HepG2 (cell line): ENCODE data around the gene PCP4. TPM values are rescaled to one million over a fixed set of nuclear protein-coding genes. Genes with fewer than 3 reads are reported as not detected.

ENCODE experiments used
- ATAC-seq: fragments of 200-7000 bp; cut with Tn5 transposase; 3 replicates; pipeline ENCODE4 v1.9.1; 2020; ENCODE audit warnings: mild to moderate bottlenecking, moderate library complexity
- BruUV-seq: library from RNA; stranded (reverse); fragments of 400-500 nt; replicated peaks from 2 replicates; lab custom pipeline; 2021; lab: Mats Ljungman, UMichigan
- CTCF ChIA-PET: fragments of 300-600 bp; formaldehyde crosslinking; extraction: SDS; loops from one replicate; lab custom pipeline; 2021; ENCODE audit warnings: low total read pairs, inconsistent platforms, low intra/inter-chr PET ratio; lab: Yijun Ruan, JAX
- POLR2A ChIA-PET: fragments of 350-600 bp; sonication (Branson Sonifier 250); formaldehyde crosslinking; loops from one replicate; lab custom pipeline; 2020; ENCODE audit warnings: antibody characterized with exemption, inconsistent platforms; lab: Yijun Ruan, JAX
- DNase-seq: peaks from one replicate; pipeline ENCODE4 v3.0.0-alpha.2; 2015; ENCODE audit warnings: low spot score
- FAIRE-seq: peaks from 3 replicates; lab custom pipeline; 2011; peaks lifted over from hg19 to GRCh38; lab: Jason Lieb, UNC
- H2AFZ ChIP-seq: one replicate; pipeline ENCODE4 v1.6.1; 2011; ENCODE audit warnings: low read length, inconsistent platforms
- H3K27ac ChIP-seq: fragments of 300-600 bp; 3 replicates; pipeline ENCODE4 v1.8.0; 2011; ENCODE audit warnings: mixed run types, mild to moderate bottlenecking, mixed read lengths, low read length, inconsistent platforms; ENCODE audit not compliant: insufficient read depth; ENCODE audit errors: extremely low read length
- H3K27me3 ChIP-seq, 2 experiments: fragments of 200-600 bp in 1 of 2; 2 replicates in 1 of 2; 3 replicates in 1 of 2; pipeline versions ENCODE4 v1.6.0 to v1.8.0; 2011; ENCODE audit warnings: low read length in 2 of 2, mild to moderate bottlenecking in 2 of 2, moderate library complexity in 2 of 2, inconsistent platforms in 1 of 2; ENCODE audit not compliant: insufficient read depth in 2 of 2, control insufficient read depth in 1 of 2
- H3K36me3 ChIP-seq, 2 experiments: fragments of 200-600 bp in 1 of 2; replicated peaks in 1 of 2; 2 replicates in 1 of 2; 3 replicates in 1 of 2; pipeline versions ENCODE4 v1.5.1 to v1.8.0; 2011; ENCODE audit warnings: low read length in 2 of 2, inconsistent platforms in 1 of 2; ENCODE audit not compliant: insufficient read depth in 2 of 2, control insufficient read depth in 1 of 2
- H3K4me1 ChIP-seq: 2 replicates; pipeline ENCODE4 v1.5.1; 2012; ENCODE audit warnings: low read length, inconsistent platforms; ENCODE audit not compliant: insufficient read depth
- H3K4me2 ChIP-seq: 2 replicates; pipeline ENCODE4 v1.6.0; 2011; ENCODE audit warnings: low read depth, low read length, inconsistent platforms
- H3K4me3 ChIP-seq, 3 experiments: fragments of 200-600 bp in 1 of 3; sonication (generic), shearing (Covaris generic) in 1 of 3; replicated peaks in 1 of 3; 2 replicates each; pipeline ENCODE4 v1.5.1; 2011 to 2016; ENCODE audit warnings: low read length in 3 of 3, inconsistent platforms in 2 of 3, low read depth in 2 of 3, mild to moderate bottlenecking in 2 of 3, control low read depth in 1 of 3, mixed read lengths in 1 of 3; ENCODE audit not compliant: insufficient read depth in 1 of 3
- H3K79me2 ChIP-seq: one replicate; pipeline ENCODE4 v1.6.1; 2011; ENCODE audit warnings: low read length, inconsistent platforms; ENCODE audit not compliant: insufficient read depth
- H3K9ac ChIP-seq: 2 replicates; pipeline ENCODE4 v1.6.0; 2011; ENCODE audit warnings: mild to moderate bottlenecking, low read depth, low read length, inconsistent platforms; ENCODE audit not compliant: insufficient read depth
- H3K9me3 ChIP-seq: 2 replicates; pipeline ENCODE4 v1.5.1; 2012; ENCODE audit warnings: mild to moderate bottlenecking, low read length
- H4K20me1 ChIP-seq: 2 replicates; pipeline ENCODE4 v1.6.0; 2011; ENCODE audit warnings: inconsistent platforms, mild to moderate bottlenecking, low read length, moderate library complexity; ENCODE audit not compliant: insufficient read depth
- CREM ChIP-seq, 2 experiments: sonication (generic) in 1 of 2; formaldehyde crosslinking in 1 of 2; IDR thresholded peaks; 2 replicates each; pipeline versions ENCODE4 v1.4.0 to v1.6.1; 2016 to 2020; ENCODE audit warnings: antibody characterized with exemption in 1 of 2, mild to moderate bottlenecking in 1 of 2, missing genetic modification reagents in 1 of 2
- FOXO4 ChIP-seq: sonication (generic); formaldehyde crosslinking; conservative IDR thresholded peaks from 2 replicates; pipeline ENCODE4 v1.8.1; 2023; ENCODE audit warnings: missing genetic modification reagents
- GTF2F1 ChIP-seq: fragments of 150-350 bp; IDR thresholded peaks from 2 replicates; pipeline ENCODE4 v1.6.1; 2014; ENCODE audit warnings: low read length
- HMG20A ChIP-seq: IDR thresholded peaks from 2 replicates; pipeline ENCODE4 v1.6.1; 2016; ENCODE audit warnings: borderline replicate concordance
- KDM3A ChIP-seq: IDR thresholded peaks from 2 replicates; pipeline ENCODE4 v1.6.1; 2018; ENCODE audit warnings: low read depth, missing compliant biosample characterization
- MLX ChIP-seq: IDR thresholded peaks from 2 replicates; pipeline ENCODE4 v1.6.1; 2016
- RBAK ChIP-seq: sonication (generic); formaldehyde crosslinking; IDR thresholded peaks from 2 replicates; pipeline ENCODE4 v1.5.1; 2020; ENCODE audit warnings: mild to moderate bottlenecking, missing genetic modification reagents
- REL ChIP-seq: sonication (generic); formaldehyde crosslinking; conservative IDR thresholded peaks from 2 replicates; pipeline ENCODE4 v1.8.0; 2022; ENCODE audit warnings: mild to moderate bottlenecking, missing genetic modification reagents, moderate library complexity
- SP2 ChIP-seq: sonication (generic); formaldehyde crosslinking; IDR thresholded peaks from 2 replicates; pipeline ENCODE4 v1.5.1; 2020; ENCODE audit warnings: mild to moderate bottlenecking, missing genetic modification reagents
- SRY ChIP-seq: sonication (generic); formaldehyde crosslinking; IDR thresholded peaks from 2 replicates; pipeline ENCODE4 v1.8.0; 2022; ENCODE audit warnings: mild to moderate bottlenecking, missing genetic modification reagents
- TARDBP ChIP-seq: sonication (generic); formaldehyde crosslinking; IDR thresholded peaks from 2 replicates; pipeline ENCODE4 v1.8.0; 2022; ENCODE audit warnings: mild to moderate bottlenecking, missing genetic modification reagents
- THAP11 ChIP-seq: IDR thresholded peaks from 2 replicates; pipeline ENCODE4 v1.6.1; 2016; ENCODE audit warnings: missing biosample characterization, missing genetic modification reagents
- ZBTB1 ChIP-seq: sonication (generic); formaldehyde crosslinking; IDR thresholded peaks from 2 replicates; pipeline ENCODE4 v1.4.0; 2020; ENCODE audit warnings: missing genetic modification reagents, borderline replicate concordance
- ZFP41 ChIP-seq: sonication (generic); formaldehyde crosslinking; IDR thresholded peaks from 2 replicates; pipeline ENCODE4 v1.4.0; 2020; ENCODE audit warnings: mild to moderate bottlenecking, missing genetic modification reagents, borderline replicate concordance
- ZNF251 ChIP-seq: sonication (generic); formaldehyde crosslinking; IDR thresholded peaks from 2 replicates; pipeline ENCODE4 v1.9.0; 2021; ENCODE audit warnings: mild to moderate bottlenecking, missing genetic modification reagents
- ZNF264 ChIP-seq: sonication (generic); formaldehyde crosslinking; IDR thresholded peaks from 2 replicates; pipeline ENCODE4 v1.4.0; 2020; ENCODE audit warnings: missing genetic modification reagents
- ZNF598 ChIP-seq: sonication (generic); formaldehyde crosslinking; IDR thresholded peaks from 2 replicates; pipeline ENCODE4 v1.5.1; 2020; ENCODE audit warnings: mild to moderate bottlenecking, missing genetic modification reagents, borderline replicate concordance
- WGBS: methylation state at CpG from one replicate; pipeline ENCODE4 v1.1.6; 2017; ENCODE audit warnings: low lambda C conversion rate; 5-methylcytosine and 5-hydroxymethylcytosine counted together
- in situ Hi-C: cut with HindIII; loops from 2 replicates; pipeline ENCODE4 v1.10.0; 2017; ENCODE audit warnings: low pct_unique_long_range_greater_than_20kb; ENCODE audit not compliant: extremely low pct_ligation_motif_present
- intact Hi-C: fragments of 100-400 bp; cut with micrococcal nuclease; formaldehyde crosslinking; loops from one replicate; pipeline ENCODE4 v1.10.0; 2022; ENCODE audit not compliant: unreplicated experiment
- polyA plus RNA-seq, 8 experiments: library from polyadenylated mRNA; depleted of rRNA in 3 of 8; stranded (reverse) in 7 of 8; unstranded in 1 of 8; fragments of >200 nt; fragmentation: Illumina TruSeq in 4 of 8; extraction: Trizol in 4 of 8; gene quantifications; 2 replicates each; pipeline versions ENCODE4 v1.2.1 to v1.2.3, GENCODE V29; 2011 to 2016; ENCODE audit warnings: low read depth in 4 of 8, missing spikeins in 1 of 8, mixed read lengths in 1 of 8; ENCODE audit not compliant: insufficient read depth in 1 of 8
- total RNA-seq, 5 experiments: library from RNA; depleted of rRNA; stranded (reverse); fragments of >200 nt; fragmentation: Illumina TruSeq; extraction: Trizol; gene quantifications; 2 replicates each; pipeline ENCODE4 v1.2.3, GENCODE V29; 2016; ENCODE audit warnings: low read depth in 1 of 5

The PCP4 gene
- total and polyA plus RNA-seq, 2 of the 13 experiments (the other 11 are each of a cell fraction or from before 2014, with no cell fraction given), result not detected

- no peaks in the 10 kb centered on the region for H4K20me1 ChIP-seq
- no peaks in the 10 kb centered on the region for H3K36me3 ChIP-seq
- no peak overlapping the region for H3K9ac ChIP-seq
- H3K27ac ChIP-seq, result no peak overlapping the region
- no peak overlapping the region for H2AFZ ChIP-seq
- no peak overlapping the region for H3K4me2 ChIP-seq
- ChIA-PET CTCF (no interaction called here), POLR2A (no interaction called here)
- no peak overlapping the region for H3K4me3 ChIP-seq
- ATAC-seq (no peak), DNase-seq (no peak), FAIRE-seq (no peak)
- H3K79me2 ChIP-seq, result no peaks in the 10 kb centered on the region
- 0% methylated on average over 1 of the region's 1 CpG for WGBS
- no TSS peak for BruUV-seq
- in situ Hi-C loops, result no loop called here
- intact Hi-C loops, result no loop called here
- TF ChIP-seq MLX (CRISPR knock-in tag) (no peak), ZNF264 (CRISPR knock-in tag) (no peak)
- H3K27me3 ChIP-seq, result no peaks in the 10 kb centered on the region
- H3K9me3 ChIP-seq, result peaks cover 76% of the 10 kb centered on the region
- no peaks in the 10 kb centered on the region for H3K4me1 ChIP-seq
Observed at GRCh38 chr21:39915881-39916280, 48.6 kb downstream of the PCP4 start.

GRCh38 chr21:39918558-39918957 lies 51.3 kb downstream of the PCP4 start:
- ChIA-PET CTCF (no interaction called here), POLR2A (no interaction called here)
- Histone ChIP-seq H4K20me1 (no peaks in the 10 kb centered on the region), H3K4me2 (no peak overlapping the region), H3K9me3 (peaks cover 84% of the 10 kb centered on the region), H3K9ac (no peak overlapping the region), H3K27ac (no peak overlapping the region), H3K4me1 (no peaks in the 10 kb centered on the region), H3K79me2 (no peaks in the 10 kb centered on the region), H3K4me3 (no peak overlapping the region), H3K27me3 (no peaks in the 10 kb centered on the region), H3K36me3 (no peaks in the 10 kb centered on the region), H2AFZ (no peak overlapping the region)
- 53% methylated on average over 4 of the region's 4 CpGs for WGBS
- no TSS peak for BruUV-seq
- ATAC-seq, result no peak
- intact Hi-C loops (no loop called here), in situ Hi-C loops (no loop called here)
- no peak for DNase-seq
- FAIRE-seq, result no peak
- TF ChIP-seq ZFP41 (CRISPR knock-in tag), result no peak
- TF ChIP-seq HMG20A, result no peak
- TF ChIP-seq CREM (IDR thresholded peaks at IDR 0.05), result no peak
- TF ChIP-seq CREM (CRISPR knock-in tag; IDR thresholded peaks at IDR 0.05), result no peak
- no peak for TF ChIP-seq GTF2F1
- no peak for TF ChIP-seq SRY (CRISPR knock-in tag)
- TF ChIP-seq ZBTB1 (CRISPR knock-in tag), result no peak
- no peak for TF ChIP-seq SP2 (CRISPR knock-in tag)
- TF ChIP-seq ZNF598 (CRISPR knock-in tag), result no peak
- no peak for TF ChIP-seq KDM3A (CRISPR knock-in tag)
- TF ChIP-seq ZNF251 (CRISPR knock-in tag), result no peak
- TF ChIP-seq REL, result no peak
- TF ChIP-seq RBAK, result no peak
- TF ChIP-seq TARDBP (CRISPR knock-in tag), result no peak
- TF ChIP-seq THAP11 (CRISPR knock-in tag), result no peak
- no peak for TF ChIP-seq FOXO4 (CRISPR knock-in tag)
